Activated effector memory CD4-positive, alpha-beta T cell treated with anti-CD3 and anti-CD28 coated beads, Interleukin-2, amount 50 U/mL, for 16 hours (primary cell): ENCODE measurements around the gene EEF1AKMT3.

Experiments
- DNase-seq: peaks from one replicate; pipeline ENCODE4 v3.0.0-alpha.2; 2020

EEF1AKMT3 gene

DNA sequence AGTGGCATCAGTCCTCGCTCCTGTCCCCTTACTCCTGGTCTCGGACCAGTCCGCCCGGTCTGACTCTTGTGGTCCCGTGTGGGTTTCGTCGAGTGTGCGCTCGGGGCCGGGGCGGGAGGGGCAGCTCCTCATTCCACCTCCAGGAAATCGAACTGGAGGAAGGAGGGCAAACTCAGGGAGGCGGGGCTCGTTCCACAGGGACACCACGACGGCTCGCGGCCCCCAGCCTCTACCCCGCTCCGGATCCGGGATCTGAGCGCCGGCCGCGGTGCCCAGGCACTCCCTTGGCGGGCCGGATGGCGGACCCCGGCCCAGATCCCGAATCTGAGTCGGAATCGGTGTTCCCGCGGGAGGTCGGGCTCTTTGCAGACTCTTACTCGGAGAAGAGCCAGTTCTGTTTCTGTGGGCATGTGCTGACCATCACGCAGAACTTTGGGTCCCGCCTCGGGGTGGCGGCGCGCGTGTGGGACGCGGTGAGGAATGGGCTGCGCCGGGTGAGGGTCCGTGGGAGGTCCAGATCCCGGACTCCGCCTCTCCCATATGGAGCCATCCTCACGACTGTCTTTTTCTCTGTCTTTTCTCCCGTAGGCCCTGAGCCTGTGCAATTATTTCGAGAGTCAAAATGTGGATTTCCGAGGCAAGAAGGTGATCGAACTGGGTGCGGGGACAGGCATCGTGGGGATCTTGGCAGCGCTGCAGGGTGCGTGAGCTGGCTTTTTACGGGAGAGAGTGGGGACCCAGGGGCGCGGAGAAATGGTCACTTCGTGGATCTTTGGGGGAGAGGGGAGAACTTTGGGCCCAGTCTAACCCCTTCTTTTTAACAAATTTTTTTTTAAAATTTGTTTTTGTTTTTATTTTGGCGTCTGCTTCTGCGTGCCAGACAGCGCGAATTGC lies at the start of gene EEF1AKMT3:
TSS of gene EEF1AKMT3 (plus strand) at position 186 of the 894 bp plus-strand sequence. CDS start at position 297, 111 bp downstream.
- peak; percentile 78 for DNase-seq

DNA sequence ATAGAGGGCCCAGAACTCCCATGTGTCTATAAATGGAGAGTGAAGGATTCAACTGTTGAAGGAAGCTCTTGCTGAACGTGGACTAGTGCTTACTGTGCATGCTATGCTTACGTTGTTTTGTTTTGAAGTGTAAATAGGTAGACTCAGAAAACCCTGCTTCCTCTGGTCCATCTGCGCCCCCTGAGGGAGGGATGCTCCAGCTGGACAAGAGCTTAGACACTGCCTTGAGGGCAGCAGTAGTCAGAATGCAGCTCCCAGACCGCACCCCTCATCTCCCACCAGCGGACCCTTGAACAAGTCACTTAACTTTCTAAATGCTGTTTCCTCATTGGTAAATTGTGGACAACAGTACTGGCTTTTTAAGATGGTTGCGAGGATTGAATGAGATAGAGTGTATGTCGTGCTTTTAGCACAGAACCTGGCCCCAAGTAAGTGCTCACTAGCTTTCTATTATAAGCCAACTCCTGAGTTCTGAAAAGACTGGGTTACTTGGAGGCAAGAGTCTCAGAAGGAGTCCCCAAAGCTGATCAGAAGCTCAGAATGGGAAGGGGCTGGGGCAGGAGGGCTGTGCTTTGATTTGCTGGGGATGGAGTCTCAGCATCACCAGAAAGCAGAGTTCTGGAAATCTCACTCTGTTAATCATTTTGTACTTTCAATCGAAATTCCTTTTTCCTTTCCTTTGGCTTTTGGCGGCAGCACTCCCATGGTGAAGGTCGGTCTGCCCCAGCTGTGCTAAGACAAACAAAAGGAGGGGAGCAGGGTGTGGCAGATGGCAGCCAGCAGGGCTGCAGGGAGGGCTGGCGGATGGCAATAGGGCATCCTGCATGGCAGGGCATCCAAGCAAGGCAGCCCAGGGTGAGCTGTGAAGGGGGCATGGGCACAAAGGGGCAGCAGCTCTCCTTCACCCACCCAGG lies 49.4 kb upstream of the EEF1AKMT3 start:
- no peak for DNase-seq

DNA sequence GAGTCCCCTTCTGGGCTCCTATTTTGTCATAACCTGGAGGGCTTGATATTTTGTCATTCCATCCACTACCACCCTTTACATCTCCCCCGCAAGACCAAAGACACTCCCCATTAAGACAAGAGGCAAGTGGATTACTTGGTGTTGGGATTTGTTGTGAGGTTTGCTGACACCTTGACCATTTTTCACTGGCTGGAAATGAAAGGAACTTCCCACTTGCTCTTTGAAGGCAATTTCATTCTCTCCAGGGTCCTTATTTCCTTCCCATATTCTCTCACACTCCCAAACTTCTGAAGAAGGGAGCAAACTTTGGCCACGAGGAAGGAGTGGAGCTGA lies 48.8 kb upstream of the EEF1AKMT3 start:
- DNase-seq = no peak

DNA sequence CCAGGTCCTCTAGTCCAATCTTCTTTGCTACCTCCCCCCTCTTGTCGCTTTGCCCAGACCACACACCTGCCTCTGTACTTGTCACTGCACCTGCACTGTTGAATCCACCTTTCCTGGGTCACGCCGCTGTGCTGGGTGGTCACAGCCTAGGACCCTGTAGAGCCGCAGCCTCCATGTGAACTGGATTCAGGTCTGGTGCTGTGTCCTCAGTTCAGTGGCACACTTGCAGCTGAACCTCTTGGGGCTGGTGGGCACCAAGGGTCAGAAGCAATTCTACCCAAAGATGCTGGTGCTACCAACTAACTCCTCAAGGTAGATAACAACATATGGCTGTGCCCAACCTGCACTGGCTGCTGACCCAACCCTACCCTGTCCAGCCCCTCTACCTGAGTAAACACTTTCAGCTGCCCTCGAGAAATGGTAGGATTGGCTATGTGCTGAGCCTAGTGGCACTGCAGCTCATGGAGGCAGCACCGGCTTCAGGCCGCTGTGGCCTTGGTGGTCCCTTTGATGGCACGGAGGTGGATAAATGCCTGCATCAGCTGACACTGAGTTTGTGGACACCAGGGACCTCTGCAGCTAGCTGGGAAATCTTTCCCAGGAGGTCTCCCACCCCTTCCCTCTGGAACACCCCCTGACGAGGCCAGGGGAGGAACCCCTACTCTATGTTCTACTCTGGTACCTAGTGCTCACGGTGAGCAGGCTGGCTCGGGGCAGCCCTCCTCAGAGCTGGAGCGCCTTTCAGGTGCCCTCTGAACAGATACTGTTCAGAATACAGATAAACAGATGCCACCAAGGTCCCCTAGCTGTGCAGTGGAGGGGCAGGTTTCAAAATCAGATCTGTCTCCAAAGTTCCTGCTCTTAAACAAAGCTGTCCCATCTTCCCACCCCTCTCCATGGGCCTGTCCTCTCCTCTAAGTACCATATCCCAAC lies 48.1 kb upstream of the EEF1AKMT3 start:
- no peak for DNase-seq

DNA sequence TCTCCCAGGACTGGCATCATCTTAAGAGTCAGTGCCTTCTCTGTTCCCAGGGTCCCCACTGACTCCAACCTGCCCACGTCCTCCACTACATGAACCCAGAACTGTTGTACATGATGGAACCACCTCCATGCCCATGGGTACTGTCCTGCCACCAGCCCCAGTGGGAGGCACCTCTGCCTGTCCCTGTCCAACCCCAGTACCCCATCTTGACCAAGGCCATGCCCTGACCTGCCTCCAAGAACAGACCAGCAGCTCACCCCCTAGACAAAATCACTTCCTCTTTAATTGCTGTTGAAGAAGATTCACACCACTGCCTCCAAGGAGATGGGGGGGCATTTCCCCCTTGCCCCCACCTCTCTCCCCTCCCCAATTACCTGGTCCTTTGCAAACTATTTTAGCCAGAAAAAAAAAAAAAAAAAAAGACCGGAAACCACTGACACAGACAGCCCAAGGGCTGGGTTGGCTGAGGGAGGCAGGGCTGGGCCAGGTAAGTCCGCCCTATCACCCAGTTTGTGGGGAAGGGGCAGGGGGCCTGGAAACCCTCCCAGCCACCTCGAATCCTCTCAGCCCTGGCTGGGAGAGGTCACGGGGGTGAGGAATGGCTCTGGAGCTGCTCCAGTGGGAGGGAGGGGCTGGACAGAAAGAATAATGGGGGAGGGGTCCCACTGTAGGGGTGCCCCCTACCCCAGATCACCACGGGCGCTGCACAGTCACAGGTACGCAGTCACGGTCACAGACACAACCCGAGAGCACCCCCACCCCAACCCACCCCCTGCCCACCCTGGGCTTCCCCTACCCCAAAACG lies 47.3 kb upstream of the EEF1AKMT3 start:
- DNase-seq = no peak

DNA sequence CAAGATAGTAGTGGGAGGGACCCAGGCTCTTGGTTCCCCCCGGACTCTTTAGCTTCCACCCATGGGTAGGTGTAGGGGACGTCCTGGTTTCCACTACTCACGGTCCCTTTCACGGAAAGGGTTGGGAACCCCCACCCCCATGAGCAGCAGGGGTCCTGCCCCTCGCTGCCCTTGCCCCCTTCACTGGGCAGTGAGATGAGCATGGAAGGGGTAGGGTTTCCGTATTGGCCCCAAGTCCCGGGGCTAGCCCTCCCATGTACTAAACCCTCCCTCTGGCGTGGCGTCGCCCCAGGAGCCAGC lies 46.6 kb upstream of the EEF1AKMT3 start:
- DNase-seq = no peak

DNA sequence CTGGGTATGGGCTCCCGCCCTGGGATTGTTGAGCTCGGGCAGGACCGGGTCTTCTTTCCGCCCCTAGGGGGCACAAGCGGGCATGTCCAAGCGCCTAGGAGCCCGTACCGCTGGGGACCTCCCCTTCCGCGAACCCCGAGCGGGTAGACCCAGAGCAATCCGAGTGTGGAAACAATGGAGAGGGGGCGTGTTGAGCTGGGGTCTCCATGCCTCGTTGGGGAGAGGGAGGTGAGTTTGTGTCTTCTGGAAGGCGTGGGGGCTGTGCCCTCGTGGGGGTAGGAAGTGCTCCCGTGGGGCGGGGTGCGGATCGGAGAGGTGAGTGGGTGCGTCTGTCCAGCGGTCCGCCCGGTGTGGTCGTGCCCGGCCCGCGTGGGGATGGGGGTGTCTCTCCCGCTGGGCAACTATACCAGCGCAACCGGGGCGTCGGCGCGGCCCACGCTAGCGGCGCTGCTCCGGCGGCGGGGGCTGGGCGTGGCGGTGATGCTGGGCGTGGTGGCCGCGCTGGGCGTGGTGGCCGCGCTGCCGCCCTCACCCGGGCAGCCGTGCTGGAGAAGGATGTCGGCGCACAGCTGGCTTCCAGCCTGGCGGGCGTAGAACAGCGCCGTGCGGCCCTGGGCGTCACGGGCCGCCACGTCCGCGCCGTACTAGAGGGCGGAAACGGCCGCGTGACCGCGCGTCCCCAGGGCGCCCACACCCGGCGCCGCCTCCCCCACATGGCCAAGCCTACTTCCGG lies 46.1 kb upstream of the EEF1AKMT3 start:
- DNase-seq = no peak

DNA sequence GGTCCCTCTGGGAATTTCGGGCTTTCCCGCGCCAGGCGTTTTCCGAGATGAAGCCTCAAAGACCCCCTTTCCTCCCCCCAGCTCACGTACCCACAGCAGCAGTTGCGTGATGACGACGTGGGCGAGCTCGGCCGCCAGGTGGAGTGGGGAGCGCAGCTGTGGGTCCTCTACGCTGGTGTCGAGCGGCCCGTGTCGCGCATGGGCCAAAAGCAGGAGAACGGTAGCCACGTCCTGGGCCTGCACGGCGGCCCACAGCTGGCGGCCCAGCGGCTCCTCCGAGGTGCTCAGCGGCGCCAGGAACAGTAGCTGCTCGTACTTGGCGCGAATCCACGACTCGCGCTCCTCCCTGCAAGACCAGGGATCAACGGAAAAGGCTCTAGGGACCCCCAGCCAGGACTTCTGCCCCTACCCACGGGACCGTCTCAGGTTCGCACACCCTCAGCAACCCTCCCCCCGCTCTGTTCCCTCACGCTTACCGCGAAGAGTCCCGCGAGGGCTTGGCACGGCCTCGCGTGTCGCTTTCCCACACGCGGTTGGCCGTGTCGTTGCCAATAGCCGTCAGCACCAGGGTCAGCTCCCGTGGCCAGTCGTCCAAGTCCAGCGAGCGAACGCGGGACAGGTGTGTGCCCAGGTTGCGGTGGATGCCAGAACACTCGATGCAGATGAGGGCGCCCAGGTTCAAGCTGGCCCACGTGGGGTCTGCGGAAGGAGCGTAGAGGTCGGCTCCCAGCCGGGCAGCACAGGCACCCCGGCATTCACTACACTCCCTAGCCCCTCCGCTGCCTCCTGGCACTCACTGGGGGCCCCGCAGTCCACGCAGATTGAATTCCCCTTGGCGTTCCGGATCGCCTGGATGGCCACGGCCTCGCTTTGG lies 45.3 kb upstream of the EEF1AKMT3 start:
- no peak for DNase-seq

DNA sequence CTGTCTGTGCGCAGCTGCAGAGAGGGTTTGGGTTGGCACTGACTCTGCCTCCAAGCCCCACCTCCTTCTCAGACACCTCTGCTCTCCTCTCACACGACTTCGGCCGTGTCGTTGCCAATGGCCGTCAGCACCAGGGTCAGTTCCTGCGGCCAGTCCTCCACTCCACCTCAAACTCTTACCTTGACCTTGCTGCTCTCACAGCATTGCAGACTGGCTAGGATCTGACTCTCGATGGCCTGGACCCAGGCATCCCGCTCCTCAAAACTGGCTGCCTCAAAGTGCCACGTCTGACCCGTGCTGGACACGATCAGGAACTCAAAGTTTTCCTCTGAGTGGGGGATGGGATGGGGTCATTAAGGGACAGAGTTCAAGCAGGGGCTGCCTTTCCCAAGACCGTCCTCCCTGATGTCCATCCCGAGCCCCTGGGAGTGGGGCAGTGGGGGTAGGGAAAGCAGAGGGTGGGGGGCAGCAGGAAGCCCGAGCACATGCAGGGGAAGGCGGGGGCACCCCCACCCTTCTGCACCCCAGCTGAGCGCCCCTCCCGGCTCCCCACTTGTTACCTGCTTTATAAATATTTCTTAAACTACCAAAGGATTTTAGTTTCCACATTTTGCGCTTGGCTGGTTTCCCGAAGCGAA lies 44.5 kb upstream of the EEF1AKMT3 start:
- no peak for DNase-seq

DNA sequence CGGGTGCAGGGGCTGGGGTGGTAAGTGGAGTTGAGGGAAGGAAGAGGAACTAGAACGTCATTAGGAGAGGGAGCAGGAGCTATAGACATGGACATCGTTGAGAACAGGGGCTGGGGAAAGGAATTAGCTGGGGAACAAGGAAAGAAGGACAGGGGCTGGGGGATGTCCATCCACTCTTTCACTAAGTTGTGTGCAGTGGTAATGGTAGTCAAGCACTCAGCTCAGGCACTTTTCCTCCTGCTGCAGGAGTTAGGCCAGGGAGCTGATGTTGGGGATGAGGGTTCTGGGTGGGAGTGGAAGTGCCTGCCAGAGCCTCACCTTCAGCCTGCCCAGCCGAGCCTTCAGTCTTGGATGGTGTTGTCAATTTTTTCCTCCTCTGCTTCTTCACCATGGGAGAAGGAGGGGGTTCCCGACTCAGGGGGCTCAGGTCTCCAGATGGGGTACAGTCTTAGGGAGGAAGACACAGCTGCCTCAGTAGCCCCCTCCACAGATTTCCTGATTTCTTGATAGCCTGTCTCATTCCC lies 43.0 kb upstream of the EEF1AKMT3 start:
- DNase-seq = no peak

DNA sequence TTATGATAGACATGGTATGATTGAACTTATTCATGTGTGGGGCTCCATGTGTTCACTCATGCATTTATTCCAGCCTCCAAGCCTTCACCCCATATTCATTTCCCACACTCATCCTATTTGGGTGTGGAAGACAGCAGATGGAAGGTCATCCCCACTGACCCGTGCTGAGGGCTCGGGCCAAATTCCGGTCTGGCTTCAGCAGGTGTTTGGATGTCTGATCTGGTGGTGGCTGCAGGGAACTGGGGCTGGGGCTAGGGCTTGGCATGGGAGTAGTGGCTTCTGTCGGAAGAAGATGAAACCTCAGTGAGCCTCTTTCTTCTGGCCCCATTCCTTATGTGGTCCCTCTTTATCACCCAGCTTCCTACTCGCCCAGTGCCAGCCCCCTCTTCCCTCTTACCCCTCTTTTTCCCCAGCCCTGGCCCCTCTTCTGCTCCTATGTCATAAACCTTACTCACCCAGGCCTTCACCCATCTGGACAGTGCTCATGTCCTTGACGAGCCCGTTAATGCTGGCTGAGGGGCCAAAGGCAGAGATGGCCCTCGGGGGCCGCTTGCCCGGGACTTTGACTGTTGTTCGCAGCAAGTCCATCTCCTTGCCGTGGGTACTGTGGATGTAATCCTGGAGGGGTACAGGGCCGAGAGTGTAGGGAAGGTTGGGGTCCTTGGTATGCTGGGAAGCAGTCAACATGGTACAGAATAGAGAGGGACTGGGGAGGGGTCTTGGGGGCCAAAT lies 41.9 kb upstream of the EEF1AKMT3 start:
- DNase-seq = no peak

DNA sequence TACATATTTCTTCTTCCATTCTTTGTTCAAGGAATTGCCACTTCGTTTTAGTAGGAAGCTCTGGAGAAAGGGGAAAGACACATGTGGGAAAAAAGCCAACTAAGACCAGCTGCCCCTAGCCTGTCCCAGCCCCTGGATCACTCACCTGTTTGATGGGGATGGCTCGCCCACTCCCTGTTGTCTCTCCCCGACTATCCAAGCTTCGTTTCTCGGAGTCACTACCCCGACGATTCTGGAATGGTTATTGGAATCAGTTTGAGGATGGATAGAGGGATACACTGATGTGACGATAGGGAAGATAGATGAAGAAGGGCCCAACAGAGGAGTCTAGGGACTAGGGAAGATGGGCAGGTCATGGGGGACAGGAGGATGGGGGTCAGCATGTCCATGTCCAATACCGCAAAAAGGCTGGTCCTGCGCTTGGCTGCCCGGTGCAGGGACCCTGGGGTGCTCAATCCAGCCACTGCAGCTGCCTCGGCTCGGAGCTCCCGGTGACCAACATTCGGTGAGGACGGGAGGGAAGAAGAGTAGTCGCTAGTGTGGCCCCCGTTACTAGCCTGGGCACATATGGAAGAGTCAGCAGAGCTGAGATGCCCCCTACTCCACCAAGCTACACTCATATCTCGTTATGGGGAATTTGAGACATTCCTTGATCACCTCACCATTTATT lies 40.9 kb upstream of the EEF1AKMT3 start:
- DNase-seq = no peak

DNA sequence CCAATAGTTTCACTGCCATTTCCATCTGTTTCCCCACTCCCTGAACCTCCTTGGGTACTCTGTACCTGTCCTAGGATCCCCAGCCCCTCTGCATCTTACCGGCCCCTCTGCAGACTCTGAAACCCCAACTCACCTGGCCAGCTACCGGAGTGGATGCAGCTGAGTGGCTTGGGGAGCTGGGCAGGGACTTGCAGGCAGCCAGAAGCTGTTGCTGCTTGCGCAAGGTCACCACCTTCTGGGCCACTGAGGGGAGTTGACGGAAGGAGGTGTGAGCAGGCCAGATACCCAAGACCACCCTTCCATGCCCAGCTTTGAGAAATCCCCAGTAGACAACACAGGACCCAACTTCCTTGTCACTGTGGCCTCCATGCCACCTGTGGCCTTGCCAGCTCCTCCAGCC lies 40.1 kb upstream of the EEF1AKMT3 start:
- DNase-seq = peak; percentile 48

DNA sequence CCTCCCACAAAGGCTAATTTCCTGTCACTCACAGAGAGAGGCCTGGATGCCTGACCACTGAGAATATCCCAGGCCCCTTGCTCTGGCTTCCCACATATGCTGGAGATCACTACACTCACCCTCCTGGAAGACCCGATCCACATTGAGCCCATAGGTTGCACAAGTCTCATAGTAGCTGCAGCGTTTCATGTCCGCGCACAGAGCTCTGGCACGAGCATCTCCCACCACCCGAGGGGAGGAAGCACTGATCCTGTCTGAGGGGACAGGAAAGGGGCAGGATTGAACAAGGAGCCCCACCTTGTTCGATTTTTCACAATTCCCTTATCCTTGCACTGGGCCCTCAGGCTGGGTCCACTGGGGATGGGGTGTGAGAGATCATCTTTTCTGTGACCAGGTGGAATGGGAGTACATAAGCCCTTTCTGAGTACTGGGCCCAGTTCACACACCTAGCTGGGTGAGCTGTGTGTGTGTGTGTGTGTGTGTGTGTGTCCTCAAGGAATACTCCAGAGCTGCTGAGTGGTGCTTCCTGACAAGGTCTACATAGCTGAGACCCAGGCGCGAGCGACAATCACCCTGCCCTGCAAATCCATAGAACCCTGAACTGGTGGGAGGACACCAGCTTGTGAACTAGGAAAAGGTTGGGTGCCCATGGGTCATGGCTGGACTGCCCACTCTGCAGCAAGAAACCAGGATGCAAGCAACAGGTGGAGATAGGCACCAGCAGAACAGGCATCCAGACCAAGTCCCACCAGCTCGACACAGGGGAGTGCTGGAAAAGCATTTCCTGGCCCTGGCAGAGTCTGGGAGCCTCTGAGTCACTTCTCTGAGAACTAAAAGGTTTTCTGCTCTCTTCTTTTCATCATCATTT lies 39.5 kb upstream of the EEF1AKMT3 start:
- peak; percentile 48 for DNase-seq

DNA sequence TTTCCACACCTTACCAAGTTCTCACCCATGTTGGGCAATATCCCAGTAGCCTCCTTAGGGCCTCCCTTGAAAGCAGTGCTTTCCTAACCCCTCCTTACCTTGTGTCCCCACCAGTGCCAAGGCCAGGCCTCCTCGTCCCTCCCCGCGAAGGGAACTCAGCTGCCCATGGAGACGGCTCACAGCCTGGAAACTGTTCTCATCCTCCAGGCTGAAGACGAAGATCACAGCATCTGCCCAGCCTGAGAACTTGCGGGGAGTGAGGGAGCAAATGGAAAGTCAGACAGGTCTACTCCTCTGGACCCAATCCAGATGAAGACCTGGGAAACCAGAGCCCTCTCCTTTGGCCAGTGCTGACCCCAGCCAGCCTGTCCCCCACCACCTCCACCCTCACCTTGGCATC lies 38.5 kb upstream of the EEF1AKMT3 start:
- no peak for DNase-seq

DNA sequence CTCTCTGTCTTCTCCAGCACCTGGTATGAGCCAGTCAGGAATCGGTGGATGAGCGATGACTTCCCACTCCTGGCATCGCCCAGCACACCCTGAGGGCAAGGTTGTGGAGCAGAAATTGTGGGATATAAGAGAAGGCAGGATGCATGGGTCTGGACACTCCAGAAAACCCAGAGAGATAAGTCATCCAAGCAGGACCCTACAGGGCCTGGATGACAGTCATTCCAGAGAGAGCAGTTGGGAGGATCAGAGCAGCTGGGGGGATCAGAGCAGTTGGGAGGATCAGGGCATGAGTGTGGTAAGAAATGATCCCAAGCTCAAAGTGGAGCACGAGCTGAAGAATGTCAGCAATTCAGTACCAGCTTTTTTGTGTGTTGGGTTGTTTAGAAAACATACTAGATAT lies 37.8 kb upstream of the EEF1AKMT3 start:
- no peak for DNase-seq

DNA sequence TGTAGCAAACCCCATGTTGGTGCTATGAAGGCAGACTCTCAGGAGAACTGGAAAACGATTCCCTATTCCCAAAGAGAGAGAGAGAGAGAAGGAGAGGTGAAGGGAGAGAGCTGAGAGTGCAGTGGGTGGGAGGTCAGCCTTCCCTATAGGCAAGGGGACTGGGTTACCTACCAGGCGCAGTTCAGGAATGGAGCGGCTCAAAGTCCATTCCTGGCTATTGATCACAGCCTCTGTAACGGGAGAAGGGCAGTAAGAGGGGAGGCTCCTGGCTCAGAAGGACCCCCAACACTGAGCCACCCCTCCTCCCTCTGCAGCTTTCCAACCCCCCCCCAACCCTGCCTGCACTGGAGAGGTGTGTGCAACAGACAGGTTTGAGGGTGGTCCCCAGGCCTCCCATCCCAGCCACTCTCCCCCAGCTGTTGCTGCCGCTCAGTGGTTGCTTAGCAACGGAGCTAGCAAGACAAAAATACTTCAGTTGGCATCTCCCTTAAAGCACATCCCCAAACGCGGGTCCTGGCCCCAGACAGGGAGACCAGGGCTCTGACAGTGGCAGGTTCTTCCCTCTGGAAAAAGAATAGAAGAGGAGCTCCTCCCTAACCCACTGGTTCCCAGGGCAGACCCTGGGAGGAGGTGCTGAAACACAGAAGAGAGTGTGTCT lies 37.1 kb upstream of the EEF1AKMT3 start:
- no peak for DNase-seq
